HepG2 (cell line): ENCODE results near the gene DIS3L2. TPM values are rescaled to one million over a fixed set of nuclear protein-coding genes. Genes with fewer than 3 reads are reported as not detected.

Experiments
- ATAC-seq: fragments of 200-7000 bp; cut with Tn5 transposase; 3 replicates; pipeline ENCODE4 v1.9.1; 2020; ENCODE audit warnings: mild to moderate bottlenecking, moderate library complexity
- BruUV-seq: library from RNA; stranded (reverse); fragments of 400-500 nt; replicated peaks from 2 replicates; lab custom pipeline; 2021; lab: Mats Ljungman, UMichigan
- CTCF ChIA-PET: fragments of 300-600 bp; formaldehyde crosslinking; extraction: SDS; loops from one replicate; lab custom pipeline; 2021; ENCODE audit warnings: low total read pairs, inconsistent platforms, low intra/inter-chr PET ratio; lab: Yijun Ruan, JAX
- POLR2A ChIA-PET: fragments of 350-600 bp; sonication (Branson Sonifier 250); formaldehyde crosslinking; loops from one replicate; lab custom pipeline; 2020; ENCODE audit warnings: antibody characterized with exemption, inconsistent platforms; lab: Yijun Ruan, JAX
- DNase-seq: peaks from one replicate; pipeline ENCODE4 v3.0.0-alpha.2; 2015; ENCODE audit warnings: low spot score
- FAIRE-seq: peaks from 3 replicates; lab custom pipeline; 2011; peaks lifted over from hg19 to GRCh38; lab: Jason Lieb, UNC
- H2AFZ ChIP-seq: one replicate; pipeline ENCODE4 v1.6.1; 2011; ENCODE audit warnings: low read length, inconsistent platforms
- H3K27ac ChIP-seq: fragments of 300-600 bp; 3 replicates; pipeline ENCODE4 v1.8.0; 2011; ENCODE audit warnings: mixed run types, mild to moderate bottlenecking, mixed read lengths, low read length, inconsistent platforms; ENCODE audit not compliant: insufficient read depth; ENCODE audit errors: extremely low read length
- H3K27me3 ChIP-seq, 2 experiments: fragments of 200-600 bp in 1 of 2; 2 replicates in 1 of 2; 3 replicates in 1 of 2; pipeline versions ENCODE4 v1.6.0 to v1.8.0; 2011; ENCODE audit warnings: low read length in 2 of 2, mild to moderate bottlenecking in 2 of 2, moderate library complexity in 2 of 2, inconsistent platforms in 1 of 2; ENCODE audit not compliant: insufficient read depth in 2 of 2, control insufficient read depth in 1 of 2
- H3K36me3 ChIP-seq, 2 experiments: fragments of 200-600 bp in 1 of 2; replicated peaks in 1 of 2; 2 replicates in 1 of 2; 3 replicates in 1 of 2; pipeline versions ENCODE4 v1.5.1 to v1.8.0; 2011; ENCODE audit warnings: low read length in 2 of 2, inconsistent platforms in 1 of 2; ENCODE audit not compliant: insufficient read depth in 2 of 2, control insufficient read depth in 1 of 2
- H3K4me1 ChIP-seq: 2 replicates; pipeline ENCODE4 v1.5.1; 2012; ENCODE audit warnings: low read length, inconsistent platforms; ENCODE audit not compliant: insufficient read depth
- H3K4me2 ChIP-seq: 2 replicates; pipeline ENCODE4 v1.6.0; 2011; ENCODE audit warnings: low read depth, low read length, inconsistent platforms
- H3K4me3 ChIP-seq, 3 experiments: fragments of 200-600 bp in 1 of 3; sonication (generic), shearing (Covaris generic) in 1 of 3; replicated peaks in 1 of 3; 2 replicates each; pipeline ENCODE4 v1.5.1; 2011 to 2016; ENCODE audit warnings: low read length in 3 of 3, inconsistent platforms in 2 of 3, low read depth in 2 of 3, mild to moderate bottlenecking in 2 of 3, control low read depth in 1 of 3, mixed read lengths in 1 of 3; ENCODE audit not compliant: insufficient read depth in 1 of 3
- H3K79me2 ChIP-seq: one replicate; pipeline ENCODE4 v1.6.1; 2011; ENCODE audit warnings: low read length, inconsistent platforms; ENCODE audit not compliant: insufficient read depth
- H3K9ac ChIP-seq: 2 replicates; pipeline ENCODE4 v1.6.0; 2011; ENCODE audit warnings: mild to moderate bottlenecking, low read depth, low read length, inconsistent platforms; ENCODE audit not compliant: insufficient read depth
- H3K9me3 ChIP-seq: 2 replicates; pipeline ENCODE4 v1.5.1; 2012; ENCODE audit warnings: mild to moderate bottlenecking, low read length
- H4K20me1 ChIP-seq: 2 replicates; pipeline ENCODE4 v1.6.0; 2011; ENCODE audit warnings: inconsistent platforms, mild to moderate bottlenecking, low read length, moderate library complexity; ENCODE audit not compliant: insufficient read depth
- BRD4 ChIP-seq: sonication (generic); formaldehyde crosslinking; IDR thresholded peaks from 2 replicates; pipeline ENCODE4 v1.4.0; 2020; ENCODE audit warnings: missing genetic modification reagents
- MIER2 ChIP-seq: IDR thresholded peaks from 2 replicates; pipeline ENCODE4 v1.6.1; 2016; ENCODE audit warnings: missing biosample characterization, missing genetic modification reagents
- NCOA2 ChIP-seq: sonication (generic); formaldehyde crosslinking; IDR thresholded peaks from 2 replicates; pipeline ENCODE4 v1.8.0; 2022; ENCODE audit warnings: inconsistent platforms
- RXRB ChIP-seq: IDR thresholded peaks from 2 replicates; pipeline ENCODE4 v1.6.1; 2016; ENCODE audit warnings: borderline replicate concordance, missing genetic modification reagents, missing compliant biosample characterization
- SALL2 ChIP-seq: sonication (generic); formaldehyde crosslinking; IDR thresholded peaks from 2 replicates; pipeline ENCODE4 v1.8.1; 2023; ENCODE audit warnings: mild to moderate bottlenecking, missing genetic modification reagents, inconsistent platforms
- SETDB1 ChIP-seq: sonication (generic); formaldehyde crosslinking; IDR thresholded peaks from 2 replicates; pipeline ENCODE4 v1.5.1; 2020; ENCODE audit warnings: missing genetic modification reagents, mild to moderate bottlenecking, borderline replicate concordance
- SSRP1 ChIP-seq: IDR thresholded peaks from 2 replicates; pipeline ENCODE4 v1.6.1; 2016; ENCODE audit warnings: control low read depth
- THRA ChIP-seq: sonication (generic); formaldehyde crosslinking; IDR thresholded peaks from 2 replicates; pipeline ENCODE4 v1.4.0; 2020; ENCODE audit warnings: missing genetic modification reagents, borderline replicate concordance
- ZNF263 ChIP-seq: sonication (generic); formaldehyde crosslinking; IDR thresholded peaks from 2 replicates; pipeline ENCODE4 v1.4.0; 2020; ENCODE audit warnings: missing genetic modification reagents
- ZNF3 ChIP-seq: IDR thresholded peaks from 2 replicates; pipeline ENCODE4 v1.7.0; 2017; ENCODE audit warnings: inconsistent platforms
- ZNF407 ChIP-seq: sonication (generic); formaldehyde crosslinking; IDR thresholded peaks from one replicate; pipeline ENCODE4 v1.5.1; 2020; ENCODE audit warnings: mild to moderate bottlenecking, missing genetic modification reagents; ENCODE audit errors: not compliant biosample characterization
- ZNF660 ChIP-seq: sonication (generic); formaldehyde crosslinking; IDR thresholded peaks from 2 replicates; pipeline ENCODE4 v1.5.1; 2020; ENCODE audit warnings: mild to moderate bottlenecking, low read depth, missing genetic modification reagents, borderline replicate concordance
- ZNF879 ChIP-seq: sonication (generic); formaldehyde crosslinking; IDR thresholded peaks from 2 replicates; pipeline ENCODE4 v1.8.1; 2023; ENCODE audit warnings: missing genetic modification reagents
- WGBS: methylation state at CpG from one replicate; pipeline ENCODE4 v1.1.6; 2017; ENCODE audit warnings: low lambda C conversion rate; 5-methylcytosine and 5-hydroxymethylcytosine counted together
- in situ Hi-C: cut with HindIII; loops from 2 replicates; pipeline ENCODE4 v1.10.0; 2017; ENCODE audit warnings: low pct_unique_long_range_greater_than_20kb; ENCODE audit not compliant: extremely low pct_ligation_motif_present
- intact Hi-C: fragments of 100-400 bp; cut with micrococcal nuclease; formaldehyde crosslinking; loops from one replicate; pipeline ENCODE4 v1.10.0; 2022; ENCODE audit not compliant: unreplicated experiment
- polyA plus RNA-seq, 8 experiments: library from polyadenylated mRNA; depleted of rRNA in 3 of 8; stranded (reverse) in 7 of 8; unstranded in 1 of 8; fragments of >200 nt; fragmentation: Illumina TruSeq in 4 of 8; extraction: Trizol in 4 of 8; gene quantifications; 2 replicates each; pipeline versions ENCODE4 v1.2.1 to v1.2.3, GENCODE V29; 2011 to 2016; ENCODE audit warnings: low read depth in 4 of 8, missing spikeins in 1 of 8, mixed read lengths in 1 of 8; ENCODE audit not compliant: insufficient read depth in 1 of 8
- total RNA-seq, 5 experiments: library from RNA; depleted of rRNA; stranded (reverse); fragments of >200 nt; fragmentation: Illumina TruSeq; extraction: Trizol; gene quantifications; 2 replicates each; pipeline ENCODE4 v1.2.3, GENCODE V29; 2016; ENCODE audit warnings: low read depth in 1 of 5
- TF ChIP-seq, protein P1 (sequence below): IDR thresholded peaks from 2 replicates; pipeline ENCODE4 v1.6.1; 2012; ENCODE audit warnings: low read depth, low read length, improper control_type of control experiment

DIS3L2 gene
- total and polyA plus RNA-seq, 2 of the 13 experiments (the other 11 are each of a cell fraction or from before 2014, with no cell fraction given) = 7.0 to 23.9 TPM

DNA sequence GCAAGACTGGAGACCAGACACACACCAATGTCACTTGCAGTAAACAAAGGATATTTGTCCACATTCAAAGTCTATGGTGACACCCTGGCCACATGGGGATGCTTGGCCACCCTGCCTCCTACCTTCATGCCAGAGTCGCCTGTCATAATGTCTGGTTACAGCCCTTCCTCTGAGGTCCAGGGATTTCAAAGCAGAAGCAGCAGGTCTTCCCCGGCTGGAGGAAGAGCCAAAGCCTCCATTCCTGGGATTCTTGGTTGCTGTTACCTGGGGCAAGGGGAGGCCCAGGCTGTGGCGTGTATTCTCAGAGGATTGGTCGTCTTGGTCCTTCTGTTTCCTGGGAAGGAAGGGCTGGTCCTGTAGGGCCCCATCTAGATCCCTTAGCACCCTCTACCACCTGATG is 414.7 kb downstream of the DIS3L2 start:
- BruUV-seq = no TSS peak
- intact Hi-C loops (no loop called here), in situ Hi-C loops (no loop called here)
- no peak for ATAC-seq
- Histone ChIP-seq H2AFZ (no peak overlapping the region), H3K36me3 (no peaks in the 10 kb centered on the region), H3K27ac (no peak overlapping the region), H3K4me3 (no peak overlapping the region), H3K4me1 (no peaks in the 10 kb centered on the region), H3K4me2 (no peak overlapping the region), H3K27me3 (peaks cover 10 to 72% of the 10 kb centered on the region in 2 experiments), H4K20me1 (no peaks in the 10 kb centered on the region; the same call in 1 of the 2 replicates), H3K9me3 (no peaks in the 10 kb centered on the region), H3K9ac (no peak overlapping the region), H3K79me2 (no peaks in the 10 kb centered on the region)
- no peak for DNase-seq
- ChIA-PET POLR2A (no interaction called here), CTCF (no interaction called here)
- FAIRE-seq = no peak
- WGBS = 21% methylated on average over 4 of the region's 4 CpGs
- TF ChIP-seq ZNF3 (no peak), THRA (CRISPR knock-in tag) (no peak), BRD4 (CRISPR knock-in tag) (no peak), MIER2 (no peak), RXRB (no peak), ZNF263 (CRISPR knock-in tag) (no peak), SETDB1 (CRISPR knock-in tag) (no peak), ZNF879 (no peak), SALL2 (CRISPR knock-in tag) (no peak), NCOA2 (CRISPR knock-in tag) (no peak), ZNF407 (no peak), SSRP1 (no peak), ZNF660 (CRISPR knock-in tag) (no peak)
- TF ChIP-seq, protein P1, sequence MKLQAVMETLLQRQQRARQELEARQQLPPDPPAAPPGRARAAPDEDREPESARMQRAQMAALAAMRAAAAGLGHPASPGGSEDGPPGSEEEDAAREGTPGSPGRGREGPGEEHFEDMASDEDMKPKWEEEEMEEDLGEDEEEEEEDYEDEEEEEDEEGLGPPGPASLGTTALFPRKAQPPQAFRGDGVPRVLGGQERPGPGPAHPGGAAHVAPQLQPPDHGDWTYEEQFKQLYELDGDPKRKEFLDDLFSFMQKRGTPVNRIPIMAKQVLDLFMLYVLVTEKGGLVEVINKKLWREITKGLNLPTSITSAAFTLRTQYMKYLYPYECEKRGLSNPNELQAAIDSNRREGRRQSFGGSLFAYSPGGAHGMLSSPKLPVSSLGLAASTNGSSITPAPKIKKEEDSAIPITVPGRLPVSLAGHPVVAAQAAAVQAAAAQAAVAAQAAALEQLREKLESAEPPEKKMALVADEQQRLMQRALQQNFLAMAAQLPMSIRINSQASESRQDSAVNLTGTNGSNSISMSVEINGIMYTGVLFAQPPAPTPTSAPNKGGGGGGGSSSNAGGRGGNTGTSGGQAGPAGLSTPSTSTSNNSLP = no peak
